ENCODE results near the gene ITPKA.

The ITPKA gene

GRCh38 chr15:41476416-41477048, 17.1 kb upstream of the ITPKA start:
- Histone ChIP-seq H3K36me3 (ENCODE audit: insufficient read depth, low read length) (peaks cover 76% of the 10 kb centered on the region), H3K27ac (ENCODE audit: low read depth, low read length, poor library complexity, severe bottlenecking) (no peak overlapping the region), H3K79me2 (ENCODE audit: insufficient read depth, low read length) (no peaks in the 10 kb centered on the region)

GRCh38 chr15:41480396-41481140, 13.1 kb upstream of the ITPKA start:
- Histone ChIP-seq H2AFZ (ENCODE audit: low read length) (no peak overlapping the region), H3K9ac (ENCODE audit: low read length) (no peak overlapping the region), H3K4me1 (ENCODE audit: insufficient read depth, low read length, severe bottlenecking) (peaks cover 11% of the 10 kb centered on the region), H3K9me3 (ENCODE audit: low read length) (no peaks in the 10 kb centered on the region), H3K79me2 (ENCODE audit: insufficient read depth, low read length) (no peaks in the 10 kb centered on the region), H3K4me2 (ENCODE audit: low read length) (no peak overlapping the region), H3K4me3 (ENCODE audit: low read depth, low read length, poor library complexity, severe bottlenecking) (no peak overlapping the region), H4K20me1 (ENCODE audit: insufficient read depth, low read length) (no peaks in the 10 kb centered on the region), H3F3A (ENCODE audit: insufficient read depth, low read length) (no peaks in the 10 kb centered on the region), H3K27me3 (ENCODE audit: insufficient read depth, low read length) (no peaks in the 10 kb centered on the region), H3K9me2 (ENCODE audit: low read depth, low read length) (no peaks in the 10 kb centered on the region), H3K36me3 (ENCODE audit: insufficient read depth, low read length) (peaks cover 71% of the 10 kb centered on the region), H3K27ac (ENCODE audit: low read depth, low read length, poor library complexity, severe bottlenecking) (no peak overlapping the region)
- TF ChIP-seq CTCF (IDR thresholded peaks at IDR 0.05; ENCODE audit: low read length) (no peak), EZH2 (IDR thresholded peaks at IDR 0.05; ENCODE audit: borderline replicate concordance, low read length) (no peak)

More at GRCh38 chr15:41476416-41477048, 17.1 kb upstream of the ITPKA start:
- H3K4me3 ChIP-seq (ENCODE audit: low read depth, low read length, poor library complexity, severe bottlenecking): no peak overlapping the region
- H4K20me1 ChIP-seq (ENCODE audit: insufficient read depth, low read length): no peaks in the 10 kb centered on the region
- no peak overlapping the region for H3K4me2 ChIP-seq (ENCODE audit: low read length)
- no peaks in the 10 kb centered on the region for H3F3A ChIP-seq (ENCODE audit: insufficient read depth, low read length)
- H3K4me1 ChIP-seq (ENCODE audit: insufficient read depth, low read length, severe bottlenecking): no peaks in the 10 kb centered on the region
- H3K27me3 ChIP-seq (ENCODE audit: insufficient read depth, low read length): no peaks in the 10 kb centered on the region
- H3K9ac ChIP-seq (ENCODE audit: low read length): no peak overlapping the region
- no peak for TF ChIP-seq CTCF (IDR thresholded peaks at IDR 0.05; ENCODE audit: low read length)
- TF ChIP-seq EZH2 (IDR thresholded peaks at IDR 0.05; ENCODE audit: borderline replicate concordance, low read length): no peak
- H3K9me2 ChIP-seq (ENCODE audit: low read depth, low read length): no peaks in the 10 kb centered on the region
- no peaks in the 10 kb centered on the region for H3K9me3 ChIP-seq (ENCODE audit: low read length)
- H2AFZ ChIP-seq (ENCODE audit: low read length): no peak overlapping the region

- Histone ChIP-seq H4K20me1 (ENCODE audit: insufficient read depth, low read length) (no peaks in the 10 kb centered on the region), H3K4me2 (ENCODE audit: low read length) (no peak overlapping the region), H3K4me3 (ENCODE audit: low read depth, low read length, poor library complexity, severe bottlenecking) (no peak overlapping the region), H3K4me1 (ENCODE audit: insufficient read depth, low read length, severe bottlenecking) (peaks cover 11% of the 10 kb centered on the region), H3K9ac (ENCODE audit: low read length) (no peak overlapping the region), H2AFZ (ENCODE audit: low read length) (no peak overlapping the region), H3K36me3 (ENCODE audit: insufficient read depth, low read length) (peaks cover 53% of the 10 kb centered on the region), H3K27ac (ENCODE audit: low read depth, low read length, poor library complexity, severe bottlenecking) (no peak overlapping the region), H3K27me3 (ENCODE audit: insufficient read depth, low read length) (no peaks in the 10 kb centered on the region), H3K9me3 (ENCODE audit: low read length) (no peaks in the 10 kb centered on the region), H3K9me2 (ENCODE audit: low read depth, low read length) (no peaks in the 10 kb centered on the region), H3F3A (ENCODE audit: insufficient read depth, low read length) (no peaks in the 10 kb centered on the region), H3K79me2 (ENCODE audit: insufficient read depth, low read length) (no peaks in the 10 kb centered on the region)
- TF ChIP-seq CTCF (IDR thresholded peaks at IDR 0.05; ENCODE audit: low read length) (no peak), EZH2 (IDR thresholded peaks at IDR 0.05; ENCODE audit: borderline replicate concordance, low read length) (no peak)
Measured at GRCh38 chr15:41482110-41482877, 11.4 kb upstream of the ITPKA start.

Measured in OCI-LY1 (cell line).